Anterior cingulate cortex (tissue), 58 donors: ENCODE data around the gene SLC22A4.

Source experiments
- DNase-seq, 58 donors: peaks; one replicate each; lab custom pipeline; 2025; lab: John Stamatoyannopoulos, UW

SLC22A4 gene

DNA sequence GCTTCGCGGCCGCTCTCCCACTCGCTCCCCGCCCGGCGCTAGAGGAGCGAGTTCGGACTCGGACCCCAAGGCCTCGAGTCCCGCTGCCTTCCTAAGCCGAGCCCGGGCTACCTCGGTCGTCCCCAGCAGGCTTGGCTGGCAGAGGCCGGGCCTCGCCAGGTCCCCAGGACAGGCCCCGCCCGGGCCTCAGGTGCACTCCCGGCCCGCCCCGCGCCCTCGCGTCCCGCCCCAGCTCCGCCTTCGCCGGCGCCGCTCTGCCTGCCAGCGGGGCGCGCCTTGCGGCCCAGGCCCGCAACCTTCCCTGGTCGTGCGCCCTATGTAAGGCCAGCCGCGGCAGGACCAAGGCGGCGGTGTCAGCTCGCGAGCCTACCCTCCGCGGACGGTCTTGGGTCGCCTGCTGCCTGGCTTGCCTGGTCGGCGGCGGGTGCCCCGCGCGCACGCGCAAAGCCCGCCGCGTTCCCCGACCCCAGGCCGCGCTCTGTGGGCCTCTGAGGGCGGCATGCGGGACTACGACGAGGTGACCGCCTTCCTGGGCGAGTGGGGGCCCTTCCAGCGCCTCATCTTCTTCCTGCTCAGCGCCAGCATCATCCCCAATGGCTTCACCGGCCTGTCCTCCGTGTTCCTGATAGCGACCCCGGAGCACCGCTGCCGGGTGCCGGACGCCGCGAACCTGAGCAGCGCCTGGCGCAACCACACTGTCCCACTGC lies 75.4 kb downstream of the SLC22A4 start, which contains the start of gene SLC22A5:
SLC22A5 (plus strand) TSS at position 237 of the 707 bp plus-strand sequence; CDS start at position 500, 263 bp downstream.
- DNase-seq, result peak in 46 of 58 donors; percentile 17 to 79 (median 50)

DNA sequence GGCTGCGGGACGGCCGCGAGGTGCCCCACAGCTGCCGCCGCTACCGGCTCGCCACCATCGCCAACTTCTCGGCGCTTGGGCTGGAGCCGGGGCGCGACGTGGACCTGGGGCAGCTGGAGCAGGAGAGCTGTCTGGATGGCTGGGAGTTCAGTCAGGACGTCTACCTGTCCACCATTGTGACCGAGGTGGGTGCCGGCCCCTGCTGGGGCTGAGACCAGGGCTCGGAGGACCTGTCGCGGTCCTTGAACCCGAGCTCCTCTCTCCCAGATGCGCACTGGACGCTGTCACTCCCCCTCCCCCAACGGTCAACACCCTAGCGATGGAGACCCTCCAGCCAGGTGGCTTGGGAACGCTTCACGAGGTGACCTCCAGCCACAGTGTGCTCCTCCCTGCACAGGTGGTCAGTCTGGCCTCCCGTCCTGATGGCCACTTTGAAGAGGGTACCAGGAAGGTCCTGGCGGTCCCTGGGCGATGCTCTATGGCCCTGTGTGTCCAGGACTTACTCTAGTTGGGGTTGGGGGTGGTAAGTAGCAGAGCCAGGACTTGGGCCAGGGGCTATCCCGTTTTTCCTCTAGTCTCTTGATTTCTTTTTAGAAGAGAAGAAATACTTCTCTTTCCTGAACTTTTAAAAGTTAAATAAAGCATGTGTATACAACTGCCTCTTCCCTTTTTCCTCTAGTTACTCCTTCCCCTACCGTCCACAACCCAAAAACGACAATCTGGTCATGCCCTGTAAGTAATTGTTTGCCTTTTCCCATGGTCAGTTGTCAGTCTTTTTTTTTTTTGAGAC lies 76.2 kb downstream of the SLC22A4 start:
- DNase-seq, result no peak

DNA sequence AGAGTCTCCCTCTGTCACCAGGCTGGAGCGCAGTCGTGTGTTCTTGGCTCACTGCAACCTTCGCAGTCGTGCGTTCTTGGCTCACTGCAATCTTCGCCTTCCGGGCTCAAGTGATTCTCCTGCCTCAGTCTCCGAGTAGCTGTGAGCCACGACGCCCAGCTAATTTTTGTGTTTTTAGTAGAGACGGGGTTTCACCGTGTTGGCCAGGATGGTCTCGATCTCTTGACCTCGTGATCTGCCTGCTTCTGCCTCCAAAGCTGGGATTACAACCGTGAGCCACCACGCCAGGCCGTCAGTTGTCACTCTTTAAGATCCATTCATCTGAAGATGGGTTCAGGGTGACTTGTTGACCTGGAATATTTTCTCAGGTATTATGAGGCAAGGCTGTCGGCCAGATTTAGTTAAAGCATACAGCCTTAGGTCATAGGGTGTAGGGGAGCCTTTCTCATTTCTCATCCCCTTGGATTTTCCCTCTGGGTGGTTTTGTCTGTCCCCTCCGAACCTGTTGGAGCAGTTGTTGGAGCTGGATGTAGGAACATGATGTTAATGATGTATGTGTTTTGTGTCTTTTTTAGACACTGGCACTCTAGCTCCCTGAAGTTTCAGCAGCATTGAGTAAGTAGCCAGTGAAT lies 76.9 kb downstream of the SLC22A4 start:
- DNase-seq, result peak in 3 of 58 donors; percentile 6 to 18 (median 10)

DNA sequence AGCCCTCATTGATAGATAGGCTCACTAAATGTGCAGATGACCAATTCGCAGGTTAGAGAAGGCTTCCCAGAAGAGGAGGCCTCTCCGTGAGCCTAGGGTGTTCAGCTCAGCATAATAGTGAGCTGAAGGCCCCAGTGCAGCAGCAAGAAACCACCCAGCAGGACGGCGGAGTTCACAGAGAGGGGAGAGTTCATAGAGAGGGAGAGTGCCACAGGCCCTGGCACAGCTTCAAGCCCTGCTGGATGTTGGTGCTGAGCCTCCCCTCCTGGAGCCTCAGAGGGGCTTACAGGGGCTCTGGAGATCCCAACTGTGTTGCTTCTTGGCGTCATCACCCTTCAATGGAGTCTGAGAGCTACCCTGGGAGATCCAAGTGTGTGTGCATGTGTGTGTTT lies 77.4 kb downstream of the SLC22A4 start:
- DNase-seq, result no peak

DNA sequence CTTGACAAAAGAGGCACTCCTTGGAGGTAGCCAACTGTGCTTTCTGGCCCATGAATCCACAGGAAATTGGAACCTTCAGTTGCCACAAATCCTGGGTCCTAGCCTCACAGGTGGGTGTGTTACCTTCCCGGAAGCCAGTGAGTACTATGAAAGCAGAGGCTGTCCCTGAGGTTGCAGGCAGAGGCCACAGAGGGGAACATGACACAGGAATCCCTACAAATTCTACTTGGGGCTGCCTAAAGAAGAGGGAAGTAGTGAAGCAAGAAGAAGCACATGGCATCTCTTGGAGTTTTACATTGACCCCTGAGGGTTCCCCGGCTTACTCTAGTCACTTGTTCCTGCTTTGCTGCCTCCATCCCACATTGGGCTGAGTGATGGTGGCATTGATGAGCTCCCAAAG lies 77.9 kb downstream of the SLC22A4 start:
- DNase-seq, result no peak

DNA sequence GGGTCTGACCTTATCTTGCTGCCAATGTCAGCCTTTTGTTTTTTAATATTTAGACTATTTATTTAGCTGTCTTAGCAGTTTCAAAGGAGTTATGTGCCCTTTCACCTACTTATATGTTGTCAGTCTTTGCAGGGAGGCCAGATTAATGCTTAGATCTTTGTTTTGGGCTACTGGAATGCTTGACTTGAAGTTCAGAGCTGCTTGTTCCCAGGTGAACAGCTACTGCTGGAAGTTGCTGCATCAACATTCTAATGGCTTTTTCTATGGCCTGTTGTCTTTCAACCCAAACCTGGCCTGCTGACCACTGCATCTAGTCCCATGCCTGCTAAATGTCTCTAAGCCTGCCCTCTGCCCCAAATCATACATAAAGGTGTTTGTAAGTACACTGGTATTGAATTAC lies 78.3 kb downstream of the SLC22A4 start:
- no peak for DNase-seq

DNA sequence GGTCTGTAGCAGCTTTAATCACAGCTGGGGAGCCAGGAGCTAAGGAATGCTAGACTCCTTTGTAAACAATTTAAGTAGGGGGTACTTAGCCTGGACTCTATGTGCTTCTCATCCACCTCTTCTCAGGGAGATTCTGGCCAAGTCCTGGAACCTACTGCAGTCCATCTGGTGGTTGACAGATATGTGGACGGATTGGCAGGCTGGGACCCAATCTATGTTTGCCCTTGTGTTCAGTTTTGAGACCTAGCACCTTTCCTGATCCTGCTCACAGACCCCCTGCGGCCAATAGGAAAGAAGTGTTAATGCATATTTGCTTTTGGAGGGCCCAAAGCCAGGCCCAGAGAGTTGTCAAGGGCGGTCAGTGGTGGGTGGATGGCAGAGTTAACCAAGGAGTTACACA lies 81.8 kb downstream of the SLC22A4 start:
- no peak for DNase-seq

DNA sequence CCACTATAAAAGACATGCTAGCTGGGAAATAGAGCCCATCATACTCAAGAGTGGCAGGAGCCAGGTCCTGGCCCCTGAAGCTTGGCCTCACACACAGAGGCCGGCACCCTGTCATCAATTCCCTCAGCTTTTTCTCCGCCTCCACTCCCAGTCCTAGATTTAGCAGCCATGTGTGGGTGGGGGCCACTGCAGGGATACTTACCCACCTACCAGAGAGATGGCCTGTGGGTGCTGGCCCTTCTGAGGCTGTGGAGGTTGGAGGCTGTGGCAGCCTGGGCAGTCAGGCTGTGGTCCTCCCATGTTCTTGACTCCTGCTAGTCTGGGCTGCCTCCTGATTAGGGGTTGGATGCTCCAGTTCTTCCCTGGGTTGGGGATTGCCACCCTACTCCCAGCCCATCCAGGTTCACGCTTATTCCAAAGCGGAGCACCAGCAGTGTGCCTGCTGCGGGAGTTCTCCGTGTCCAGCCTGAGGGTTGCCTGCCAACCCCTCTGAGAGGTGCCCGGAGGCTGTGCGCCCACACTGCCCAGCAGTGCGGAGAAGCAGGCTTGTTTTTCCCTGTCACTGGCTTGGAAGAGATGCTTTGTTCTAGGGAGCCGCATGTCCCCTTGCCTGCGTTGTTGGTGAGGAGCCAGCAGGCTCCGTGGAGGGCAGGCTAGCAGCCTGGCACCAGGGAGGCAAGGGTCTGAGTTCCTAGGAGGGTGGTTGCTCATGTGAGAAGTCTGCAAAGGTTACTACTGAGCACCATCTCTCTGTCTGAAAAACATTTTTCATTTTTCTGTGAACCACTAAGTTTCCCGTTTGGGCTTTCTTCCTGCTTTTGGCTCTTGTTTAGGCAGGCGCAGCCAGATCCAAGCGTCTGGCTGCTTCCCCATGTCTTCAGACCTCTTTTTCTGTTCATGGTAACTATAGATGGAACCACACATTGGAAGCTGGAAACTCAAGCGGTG lies 82.8 kb downstream of the SLC22A4 start:
- DNase-seq, result peak in 50 of 58 donors; percentile 21 to 85 (median 60)

DNA sequence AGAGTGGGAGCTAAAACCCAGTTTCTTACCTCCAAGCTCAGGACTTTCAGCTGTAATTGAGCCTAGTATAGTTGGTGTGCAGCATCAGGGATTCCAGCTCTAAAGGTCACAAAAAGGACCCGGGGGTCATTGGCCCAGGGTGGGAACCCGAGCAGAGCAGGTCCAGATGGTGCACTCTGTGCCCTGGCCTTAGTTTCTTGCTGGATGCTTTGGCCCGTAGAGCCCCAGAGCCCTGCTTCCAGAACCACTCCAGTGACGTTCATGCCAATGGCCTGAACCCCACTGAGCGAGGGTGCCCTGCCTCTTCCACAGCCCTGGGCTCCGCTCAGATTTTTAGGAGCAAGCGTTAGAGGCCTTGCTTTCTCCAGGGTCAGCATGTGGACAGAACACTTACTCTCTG lies 83.5 kb downstream of the SLC22A4 start:
- no peak for DNase-seq

DNA sequence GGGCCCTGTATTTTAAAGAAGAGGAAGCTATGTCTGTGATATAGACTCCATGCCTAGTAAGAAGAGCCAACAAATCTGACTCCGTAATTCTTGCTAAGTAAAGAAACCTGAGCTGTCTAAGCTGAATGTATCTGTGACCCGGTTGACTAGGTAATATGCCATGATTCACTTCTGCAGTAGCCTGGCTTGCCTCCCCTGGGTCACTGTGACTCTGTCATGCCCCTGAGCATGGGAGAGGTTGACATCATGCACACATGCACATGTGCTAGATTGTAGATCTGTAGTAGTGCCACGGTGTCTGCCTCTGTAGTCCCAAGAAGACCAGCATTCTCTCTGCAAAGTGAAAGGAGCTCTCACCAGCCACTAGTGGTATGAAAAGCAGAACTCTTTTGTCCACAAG lies 84.4 kb downstream of the SLC22A4 start:
- DNase-seq, result no peak

DNA sequence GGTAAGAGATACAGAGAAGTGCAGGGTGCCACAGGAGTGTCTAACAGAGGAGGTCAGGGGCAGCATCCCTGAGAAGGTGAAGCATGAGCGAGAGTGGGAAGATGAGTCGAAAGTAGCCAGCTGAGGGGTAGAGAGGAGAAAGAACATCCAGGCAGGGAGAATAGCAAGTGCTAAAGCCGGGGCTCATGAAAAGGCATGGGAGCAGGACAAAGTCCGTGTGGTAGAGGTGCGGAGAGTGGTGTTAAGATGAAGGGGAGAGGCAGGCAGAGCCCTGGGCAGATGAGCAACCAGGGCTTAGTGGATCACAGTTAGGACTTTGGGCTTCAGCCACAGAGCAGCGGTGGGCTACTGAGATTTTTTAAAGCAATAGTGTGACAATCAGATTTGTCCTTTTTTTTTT lies 85.9 kb downstream of the SLC22A4 start:
- no peak for DNase-seq

DNA sequence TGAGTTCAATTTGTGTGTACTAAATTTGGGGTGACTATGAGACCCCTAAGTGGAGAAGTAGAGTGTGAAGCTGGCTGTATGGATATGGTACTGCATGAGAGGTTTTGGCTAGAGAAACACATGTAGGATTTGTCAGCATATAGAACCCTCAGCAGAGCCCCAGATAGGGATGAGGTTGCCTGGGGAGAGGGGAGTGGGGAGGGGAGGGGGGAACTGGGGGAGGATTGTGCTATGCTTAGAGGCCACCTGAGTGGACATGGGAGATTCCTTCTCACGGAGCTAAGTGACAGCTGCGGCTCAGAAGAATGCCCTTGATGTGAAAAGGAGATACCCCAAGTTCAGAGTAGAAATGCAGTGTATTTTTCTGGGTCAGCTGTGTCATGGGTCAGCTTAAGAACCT lies 86.5 kb downstream of the SLC22A4 start:
- DNase-seq, result no peak

DNA sequence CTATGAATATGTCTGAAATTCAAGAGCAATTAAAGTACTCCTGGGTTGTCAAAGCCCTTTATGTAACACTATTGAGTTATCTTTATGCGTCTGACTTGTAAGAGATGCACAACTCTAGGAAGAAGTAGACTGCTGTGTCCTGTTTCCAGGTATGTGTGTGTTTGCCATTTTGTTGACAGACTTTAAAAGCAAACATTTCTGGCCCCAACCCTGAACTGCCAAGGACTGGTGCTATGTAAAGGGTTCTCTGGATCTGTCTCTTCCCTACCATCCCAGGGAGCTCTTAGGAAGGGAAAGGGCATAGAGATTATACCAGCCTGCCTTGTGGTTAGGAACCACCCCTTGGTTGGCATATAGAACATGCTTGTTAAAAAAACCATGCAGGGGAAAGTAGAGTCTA lies 87.4 kb downstream of the SLC22A4 start:
- no peak for DNase-seq

DNA sequence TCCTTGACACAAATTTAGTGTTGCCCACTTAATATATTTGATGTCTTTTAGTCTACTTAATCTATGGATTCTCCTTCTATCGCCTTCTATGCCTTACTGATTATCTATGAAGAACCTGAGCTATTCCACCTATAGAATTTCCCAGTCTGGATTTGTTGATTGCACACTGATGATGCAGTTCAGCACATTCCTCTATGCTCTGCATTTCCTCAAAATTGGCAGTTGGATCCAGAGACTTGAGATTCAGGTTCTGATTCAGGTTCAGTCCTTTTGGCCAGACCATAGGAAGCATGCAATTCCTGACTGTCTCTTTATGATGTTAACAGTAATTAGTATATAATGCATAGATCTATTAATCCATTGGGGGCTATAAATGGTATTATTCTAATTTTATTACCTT lies 89.1 kb downstream of the SLC22A4 start:
- no peak for DNase-seq

DNA sequence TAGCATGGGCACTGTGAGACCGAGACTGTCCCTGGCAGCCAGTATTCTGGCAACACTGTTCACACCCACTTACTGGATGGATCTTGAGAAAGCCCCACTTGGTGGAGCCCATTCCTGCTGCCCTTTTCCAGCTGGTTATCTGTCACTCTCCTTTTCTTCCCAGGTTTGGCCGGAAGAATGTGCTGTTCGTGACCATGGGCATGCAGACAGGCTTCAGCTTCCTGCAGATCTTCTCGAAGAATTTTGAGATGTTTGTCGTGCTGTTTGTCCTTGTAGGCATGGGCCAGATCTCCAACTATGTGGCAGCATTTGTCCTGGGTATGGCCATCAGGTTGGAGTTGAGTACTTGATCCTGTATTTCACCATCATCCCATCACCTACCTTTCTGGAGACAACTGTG lies 89.8 kb downstream of the SLC22A4 start:
- DNase-seq, result no peak

DNA sequence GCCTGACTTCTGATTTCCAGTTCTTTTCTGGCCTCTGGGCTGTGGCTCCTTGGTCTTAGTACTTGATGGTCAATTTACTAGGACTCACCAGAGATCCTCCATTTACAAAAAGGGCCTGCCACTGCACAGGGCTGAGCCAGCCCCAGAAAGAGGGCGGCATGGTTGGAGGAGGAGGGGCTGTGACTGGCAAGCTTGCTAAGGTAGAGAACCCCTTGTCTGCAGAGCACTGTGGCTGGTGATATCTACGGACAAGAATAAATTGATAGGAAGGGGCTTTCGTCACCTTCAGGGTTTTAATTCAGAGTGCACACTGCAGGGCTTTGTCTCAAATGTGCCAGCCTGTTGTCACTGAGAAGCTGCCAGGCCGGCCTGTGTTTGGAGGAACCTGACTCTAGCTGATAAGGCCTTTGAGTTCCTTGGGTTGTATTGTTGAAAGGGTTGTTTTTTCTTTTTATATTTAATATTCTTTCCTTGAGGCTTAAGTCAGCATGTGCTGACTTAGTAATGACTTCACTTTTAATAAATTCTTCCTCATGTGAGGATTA lies 90.4 kb downstream of the SLC22A4 start:
- no peak for DNase-seq

DNA sequence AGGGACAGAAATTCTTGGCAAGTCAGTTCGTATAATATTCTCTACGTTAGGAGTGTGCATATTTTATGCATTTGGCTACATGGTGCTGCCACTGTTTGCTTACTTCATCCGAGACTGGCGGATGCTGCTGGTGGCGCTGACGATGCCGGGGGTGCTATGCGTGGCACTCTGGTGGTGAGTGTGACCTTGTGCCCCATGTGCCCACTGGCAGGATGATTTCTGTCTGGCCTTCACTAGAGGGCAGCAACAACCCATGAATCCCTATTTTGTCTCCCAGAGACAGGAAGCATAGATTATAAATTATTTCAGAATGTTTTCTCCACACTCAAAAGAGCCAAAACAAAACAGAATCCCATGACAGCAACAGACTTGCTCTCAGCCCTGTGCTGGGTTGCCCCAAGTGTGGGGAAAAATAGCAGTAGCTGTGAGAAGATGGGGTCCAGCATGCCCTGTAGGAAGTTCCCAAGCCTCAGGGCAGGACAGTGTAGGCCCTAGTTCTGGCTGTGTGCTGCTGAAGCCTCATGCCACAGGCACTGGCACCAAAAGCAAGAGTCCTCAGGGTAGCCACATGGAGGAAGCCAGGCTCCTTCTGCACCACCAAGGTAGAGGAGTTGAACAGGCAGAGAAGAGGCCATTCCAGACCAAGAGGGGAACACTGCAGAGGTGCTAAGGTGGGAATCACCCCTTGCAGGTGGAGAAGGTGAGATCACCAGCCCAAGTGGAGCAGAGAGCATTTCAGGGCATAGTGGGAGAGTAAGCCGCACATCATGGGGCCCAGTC lies 91.3 kb downstream of the SLC22A4 start:
- DNase-seq, result peak in 39 of 58 donors; percentile 18 to 77 (median 41)

DNA sequence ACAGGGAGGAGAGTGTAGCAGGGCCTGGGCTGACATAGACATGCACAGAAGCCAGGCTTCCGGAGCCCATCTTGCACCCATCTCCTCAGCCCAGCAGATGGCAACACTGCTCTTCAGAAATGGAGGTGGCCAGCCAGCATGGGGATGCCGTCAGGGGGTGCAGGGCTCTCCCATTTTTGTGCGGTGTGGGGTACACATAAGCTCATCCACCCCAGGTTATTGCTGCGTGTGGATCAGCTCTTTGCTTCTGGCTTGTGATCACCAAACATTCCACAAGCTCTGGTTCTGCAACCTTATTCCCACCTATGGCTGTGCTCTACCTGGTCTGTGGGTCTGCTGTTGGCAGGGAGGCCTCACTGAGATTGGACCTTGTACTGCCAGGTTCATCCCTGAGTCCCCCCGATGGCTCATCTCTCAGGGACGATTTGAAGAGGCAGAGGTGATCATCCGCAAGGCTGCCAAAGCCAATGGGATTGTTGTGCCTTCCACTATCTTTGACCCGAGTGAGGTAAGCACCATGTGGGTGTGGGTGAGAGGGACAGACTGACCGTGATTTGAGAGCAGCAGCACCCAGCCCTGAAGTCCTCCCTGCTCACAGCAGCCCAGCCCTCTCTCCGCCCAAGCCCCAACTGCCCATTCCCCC lies 92.6 kb downstream of the SLC22A4 start:
- DNase-seq, result peak in 47 of 58 donors; percentile 14 to 73 (median 47)
